HG03354 (cell line): Measurements from ENCODE around the gene MAT1A.

ENCODE experiments used
- ATAC-seq: cut with Tn5 transposase; IDR thresholded peaks from one replicate; pipeline ENCODE4 v1.9.1; 2021; ENCODE audit warnings: mild to moderate bottlenecking; ENCODE audit not compliant: unreplicated experiment, poor library complexity, severe bottlenecking

MAT1A gene

DNA sequence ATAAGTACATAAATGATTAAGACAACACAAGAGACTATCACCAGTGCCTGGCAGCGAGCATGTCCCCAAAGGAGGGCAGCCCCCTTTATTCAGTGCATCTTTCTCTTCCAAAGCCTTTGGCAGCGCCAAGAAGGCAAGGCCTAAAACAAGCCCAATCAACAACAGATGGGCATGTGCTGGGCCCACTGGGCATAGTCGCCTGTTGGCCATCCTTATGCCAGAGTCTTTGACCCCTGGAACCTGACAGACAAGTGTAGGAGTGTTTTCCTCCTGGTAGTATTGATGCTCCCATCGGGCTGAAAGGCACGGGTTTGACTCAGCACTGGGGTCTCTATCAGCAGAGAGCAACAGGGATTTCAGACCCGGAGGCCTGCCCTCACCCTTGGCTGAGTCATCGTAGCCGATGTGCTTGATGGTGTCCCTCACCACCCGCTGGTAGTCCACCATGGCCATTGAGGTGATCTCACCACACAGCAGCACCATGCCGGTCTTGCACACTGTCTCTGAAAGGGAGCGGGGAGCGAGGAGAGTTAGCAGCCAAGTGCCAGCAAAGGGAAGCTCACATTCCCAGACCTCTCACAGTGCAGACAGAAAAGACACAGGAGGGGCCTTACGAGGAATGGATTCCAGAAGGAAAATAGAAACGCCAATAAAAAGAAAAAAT lies 5.8 kb downstream of the MAT1A start:
- no peak for ATAC-seq

DNA sequence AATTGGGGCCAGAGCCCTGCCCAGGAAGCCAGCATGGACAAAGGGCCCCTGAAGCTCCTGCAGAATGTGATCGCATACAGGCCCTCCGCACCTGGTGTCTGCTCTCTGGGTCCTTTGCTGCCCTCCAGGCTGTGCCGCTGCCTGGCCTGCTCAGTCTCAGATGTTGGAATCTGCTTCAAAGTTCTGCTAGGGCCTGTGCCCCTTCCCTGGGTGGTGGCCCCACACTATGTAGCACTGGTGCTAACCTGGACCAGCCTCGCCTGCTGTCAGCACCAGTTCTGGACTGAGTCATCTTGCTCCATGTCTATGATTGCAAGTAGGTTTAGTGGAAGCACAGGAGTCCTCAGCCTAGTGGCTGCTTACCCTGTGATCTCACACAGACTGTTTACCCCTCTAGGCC lies 6.3 kb downstream of the MAT1A start:
- no peak for ATAC-seq

DNA sequence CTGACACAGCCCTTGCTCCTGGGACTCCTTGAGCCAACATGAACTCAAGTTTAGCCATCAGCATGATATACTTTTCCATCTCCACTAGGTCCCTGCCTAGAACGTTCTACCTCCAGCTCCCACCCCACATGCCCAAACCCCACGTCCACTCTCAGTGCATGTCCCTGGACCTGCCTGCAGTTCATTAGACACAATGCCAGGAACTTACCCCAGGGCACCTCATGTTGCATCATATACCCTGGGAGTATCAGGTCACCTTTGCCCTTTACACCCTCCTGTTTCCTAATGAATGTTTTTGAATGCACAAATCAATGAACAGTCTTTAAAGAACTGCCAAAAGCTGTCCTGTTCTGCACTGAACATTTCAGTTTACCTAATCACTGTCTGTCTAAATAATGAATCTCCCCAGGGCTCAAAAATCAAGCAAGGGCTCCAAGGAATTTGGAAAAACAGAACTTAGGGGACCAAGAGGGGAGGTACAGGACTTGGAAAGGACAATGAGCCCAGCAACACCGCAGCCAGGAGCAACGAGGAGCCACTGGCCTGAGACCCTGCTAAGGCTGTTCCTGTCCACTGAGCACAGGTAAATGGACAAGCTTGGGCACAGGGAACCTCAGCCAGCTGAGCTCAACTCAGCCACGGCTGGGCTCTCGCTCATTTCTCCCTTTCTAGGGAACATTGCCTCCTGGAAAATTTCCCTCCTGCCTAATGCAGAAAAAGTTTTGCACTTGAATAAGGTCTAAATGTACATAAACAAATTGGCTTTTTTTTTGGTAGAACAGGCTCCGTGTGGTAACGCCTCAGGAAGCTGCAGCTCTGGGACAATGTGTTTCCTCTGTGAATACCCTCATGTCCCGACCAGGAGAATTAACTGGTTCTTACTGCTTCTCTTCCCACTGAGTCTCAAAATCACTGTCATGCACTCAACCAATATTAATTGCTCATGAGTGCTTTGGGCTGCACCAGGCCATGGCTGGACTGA lies 7.4 kb downstream of the MAT1A start:
- no peak for ATAC-seq

DNA sequence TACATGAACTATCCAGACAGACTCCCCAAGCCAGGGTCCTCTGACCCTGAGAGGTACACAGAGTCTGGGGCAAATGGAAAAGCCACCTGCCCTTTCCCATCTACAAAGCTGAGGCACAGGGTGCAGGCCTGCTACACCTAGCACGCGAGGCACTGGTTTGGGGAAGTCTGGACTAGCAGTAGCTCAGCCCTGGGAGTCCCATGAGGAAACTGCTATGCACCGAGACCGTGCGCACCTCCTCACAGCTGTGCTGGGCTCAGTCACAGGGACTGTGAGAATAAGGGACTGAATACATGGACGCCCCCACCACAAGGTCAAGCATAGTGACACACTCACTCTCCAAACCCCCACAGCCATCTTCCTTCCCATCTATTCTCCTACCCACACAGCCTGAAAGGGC lies 8.2 kb downstream of the MAT1A start:
- ATAC-seq = peak; percentile 48

DNA sequence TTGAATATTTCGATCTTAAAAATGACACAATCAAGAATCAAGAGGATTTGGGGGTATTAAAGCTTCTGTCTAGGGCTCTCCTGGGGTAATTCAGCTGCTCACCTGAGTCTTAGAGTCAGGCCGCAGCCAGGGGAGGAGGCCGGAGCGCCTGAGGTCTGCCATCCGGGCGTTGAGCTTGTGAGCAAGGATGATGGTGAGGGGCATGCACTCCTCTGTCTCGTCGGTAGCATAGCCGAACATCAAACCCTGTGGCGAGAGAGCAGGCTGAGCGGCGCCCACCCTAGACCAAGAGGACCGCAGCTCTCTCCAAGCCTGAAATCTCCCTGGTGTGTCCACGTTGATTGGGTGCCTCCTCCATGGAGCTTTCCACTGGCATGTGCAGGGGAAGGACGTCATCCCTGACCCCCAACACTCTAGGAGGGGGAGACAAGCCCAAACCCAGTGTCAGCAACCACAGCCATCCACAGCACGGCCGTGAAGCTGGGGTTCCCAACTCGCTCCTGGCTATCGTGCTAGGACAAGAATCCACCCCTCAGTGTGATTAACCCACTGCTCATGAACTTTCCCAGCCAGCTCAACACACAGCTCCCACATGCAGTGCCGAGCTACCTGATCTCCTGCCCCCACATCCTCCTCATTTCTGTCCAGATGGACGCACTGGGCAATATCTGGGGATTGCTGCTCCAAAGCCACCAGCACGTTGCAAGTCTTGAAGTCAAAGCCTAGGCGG lies 9.2 kb downstream of the MAT1A start:
- ATAC-seq = no peak

DNA sequence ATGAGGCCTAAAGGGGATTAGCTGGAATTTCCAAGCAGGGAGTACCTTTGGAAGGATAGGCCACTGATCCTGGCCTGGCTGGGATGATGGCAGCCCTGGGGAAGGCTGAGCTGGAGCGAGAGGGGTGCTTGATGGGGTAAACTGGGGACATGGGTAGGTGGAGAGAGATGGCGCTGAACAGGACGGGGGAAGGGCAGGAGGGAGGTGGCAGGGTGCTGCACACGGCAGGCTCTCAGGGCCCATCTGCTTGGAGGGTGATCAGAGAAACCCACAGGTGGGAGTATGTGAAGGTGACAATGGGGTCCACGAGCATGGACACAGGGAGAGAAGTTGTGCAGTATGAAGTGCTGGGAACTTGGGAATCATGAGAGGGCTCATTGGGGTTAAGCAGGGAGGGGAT lies 10.3 kb downstream of the MAT1A start:
- no peak for ATAC-seq

DNA sequence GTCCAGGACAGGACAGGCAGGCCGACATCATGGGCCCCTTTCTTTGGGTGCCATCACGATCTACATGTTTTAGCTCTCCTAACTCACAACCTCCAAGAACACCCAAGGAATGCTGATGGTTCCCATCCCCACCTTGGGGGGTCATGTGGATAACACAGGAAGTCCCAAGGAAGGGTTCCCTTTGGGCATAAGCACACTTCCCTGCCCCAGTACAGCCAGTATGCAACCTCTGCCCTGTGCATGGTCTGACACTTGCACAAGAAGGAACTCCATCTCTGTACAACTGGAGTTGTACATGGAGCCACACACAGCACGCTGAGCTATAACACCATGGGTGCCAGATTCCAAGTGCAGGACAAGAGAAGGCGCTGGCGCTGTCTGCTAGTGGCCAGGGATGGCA lies 11.0 kb downstream of the MAT1A start:
- no peak for ATAC-seq

DNA sequence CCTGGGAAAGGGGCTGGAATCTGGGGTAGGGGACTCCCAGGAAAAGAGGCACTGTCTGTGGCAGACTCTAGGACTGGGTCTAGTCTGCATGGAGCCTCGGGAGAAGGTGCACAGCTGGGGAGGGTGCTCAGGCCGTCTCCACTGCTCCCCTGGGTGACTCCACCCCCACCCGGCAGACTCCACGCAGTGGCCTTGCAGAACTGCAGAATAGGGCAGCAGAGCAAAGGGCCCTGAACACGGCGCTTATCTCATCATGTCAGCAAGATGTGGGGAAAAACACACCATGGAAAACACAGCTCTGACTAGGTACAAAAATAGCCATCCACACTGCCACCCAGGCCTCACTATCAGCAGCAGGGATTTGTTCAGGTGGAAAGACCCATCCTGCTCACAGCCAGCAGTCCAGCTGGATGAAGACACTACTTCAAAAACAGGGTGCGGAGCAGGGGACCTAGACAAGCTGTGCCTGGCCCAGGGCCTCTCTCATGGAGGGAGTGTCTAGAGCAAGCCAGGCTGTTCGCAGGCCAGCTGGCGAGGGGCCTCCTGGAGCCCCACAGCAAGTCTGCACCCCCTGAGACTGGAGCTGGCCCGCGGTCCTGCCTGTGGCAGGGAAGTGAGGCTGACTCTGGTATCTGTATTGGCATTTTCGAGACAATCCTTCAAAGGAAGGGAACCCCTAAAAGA lies 11.7 kb downstream of the MAT1A start:
- ATAC-seq = no peak

DNA sequence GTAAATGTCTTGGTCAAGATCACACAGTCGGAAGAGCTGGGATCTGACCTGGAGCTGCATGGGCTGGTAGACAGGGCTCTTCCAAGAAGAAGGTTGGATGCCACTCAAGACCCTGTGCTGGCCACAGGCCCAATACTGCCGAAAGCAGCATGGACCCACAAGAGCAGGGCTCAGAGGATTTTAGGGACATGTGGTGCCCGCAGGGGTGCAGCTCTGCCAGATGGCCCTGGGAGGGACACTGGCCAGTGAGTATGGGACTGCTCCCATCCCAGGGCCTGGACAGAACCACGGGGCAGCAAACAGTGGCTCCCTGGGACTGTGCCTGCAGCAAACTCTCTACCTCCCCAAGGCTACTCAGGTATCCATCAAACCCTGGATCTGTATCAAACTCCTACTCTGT lies 12.4 kb downstream of the MAT1A start:
- ATAC-seq = no peak

DNA sequence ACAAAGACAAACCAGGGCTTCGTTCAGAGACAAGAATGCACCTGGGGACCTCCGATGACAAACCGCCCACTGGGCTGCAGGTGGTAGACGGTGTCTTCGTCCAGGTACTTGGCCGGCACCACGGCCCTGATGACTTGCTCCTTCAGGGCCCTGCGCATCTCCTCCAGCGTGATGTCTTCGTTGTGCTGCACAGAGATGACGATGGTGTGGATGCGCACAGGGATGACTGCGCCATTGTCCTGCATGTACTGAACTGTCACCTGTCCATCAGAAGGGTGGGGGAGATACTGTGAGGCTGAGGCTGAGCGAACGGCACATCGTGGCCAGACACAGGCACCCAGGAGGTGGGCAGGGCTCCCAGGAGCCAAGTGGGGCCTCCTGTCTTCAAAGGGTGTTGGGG lies 13.1 kb downstream of the MAT1A start:
- ATAC-seq = no peak

DNA sequence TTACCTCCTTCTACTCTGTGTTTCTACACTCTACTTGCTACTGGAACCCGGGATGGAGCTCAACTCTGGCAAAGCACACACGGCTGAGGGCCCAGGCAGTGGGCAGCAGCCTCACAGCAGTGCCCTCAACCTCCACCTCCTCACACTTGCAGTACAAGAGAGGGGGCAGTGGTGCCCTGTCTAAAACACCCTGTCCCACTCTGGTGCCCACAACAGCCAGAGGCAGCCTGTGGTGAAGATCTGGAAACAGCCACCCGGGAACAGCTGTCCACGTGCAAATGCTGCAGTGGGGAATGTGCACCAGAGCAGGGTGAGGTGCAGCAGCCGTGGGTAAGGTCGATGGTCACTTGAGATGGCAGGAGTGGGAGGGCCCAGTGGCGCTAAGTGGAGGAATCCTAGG lies 13.7 kb downstream of the MAT1A start:
- no peak for ATAC-seq

DNA sequence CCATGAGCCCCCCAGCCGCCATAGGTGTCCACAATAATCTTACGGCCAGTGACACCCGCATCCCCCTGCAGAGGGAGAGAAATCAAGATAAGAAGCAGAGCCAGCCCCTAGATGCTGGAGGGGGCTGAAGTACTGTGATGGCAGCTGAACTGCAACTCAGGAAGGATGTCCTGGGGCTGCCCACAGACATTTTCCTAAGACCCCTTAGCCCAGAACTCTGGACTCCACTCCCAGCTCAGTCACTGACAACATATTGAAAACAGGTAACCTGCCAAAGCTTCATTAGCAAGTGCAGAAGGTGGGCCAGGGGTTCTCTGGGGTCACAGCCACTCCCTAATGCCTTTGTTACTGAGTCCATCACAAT lies 14.3 kb downstream of the MAT1A start:
- ATAC-seq = no peak

DNA sequence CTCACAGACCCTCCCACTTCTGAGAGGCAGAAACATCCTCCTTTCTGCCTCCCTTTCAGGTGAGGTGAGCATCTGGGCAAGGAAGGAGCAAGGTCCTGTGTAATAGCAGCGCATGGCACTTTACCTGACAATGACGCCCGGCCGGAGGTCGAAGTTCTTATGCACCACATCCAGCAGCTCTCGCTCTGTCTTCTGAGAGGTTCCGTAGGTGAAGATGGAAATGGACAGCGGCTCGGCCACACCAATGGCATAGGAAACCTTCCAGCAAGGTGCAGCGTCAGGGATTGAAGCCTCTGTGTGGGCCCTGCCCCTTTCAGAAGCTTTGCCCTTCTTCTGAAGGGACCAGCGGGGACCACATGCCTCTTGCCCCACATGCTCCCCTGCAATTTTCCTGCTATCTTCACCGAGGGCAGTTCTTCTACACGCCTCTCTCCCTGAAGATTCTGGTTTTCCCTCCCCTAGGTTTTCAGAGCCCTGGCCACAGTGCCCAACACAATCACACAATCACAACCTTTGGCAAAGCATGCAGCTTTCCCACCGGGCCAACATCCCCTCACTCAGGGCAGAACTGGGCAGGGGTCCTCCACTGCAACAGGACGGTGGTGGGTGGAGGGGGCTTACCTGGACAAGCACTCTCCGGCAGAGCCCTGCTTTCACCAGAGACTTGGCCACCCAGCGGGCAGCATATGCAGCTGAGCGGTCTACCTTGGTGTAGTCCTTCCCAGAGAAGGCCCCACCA lies 14.9 kb downstream of the MAT1A start:
- no peak for ATAC-seq

DNA sequence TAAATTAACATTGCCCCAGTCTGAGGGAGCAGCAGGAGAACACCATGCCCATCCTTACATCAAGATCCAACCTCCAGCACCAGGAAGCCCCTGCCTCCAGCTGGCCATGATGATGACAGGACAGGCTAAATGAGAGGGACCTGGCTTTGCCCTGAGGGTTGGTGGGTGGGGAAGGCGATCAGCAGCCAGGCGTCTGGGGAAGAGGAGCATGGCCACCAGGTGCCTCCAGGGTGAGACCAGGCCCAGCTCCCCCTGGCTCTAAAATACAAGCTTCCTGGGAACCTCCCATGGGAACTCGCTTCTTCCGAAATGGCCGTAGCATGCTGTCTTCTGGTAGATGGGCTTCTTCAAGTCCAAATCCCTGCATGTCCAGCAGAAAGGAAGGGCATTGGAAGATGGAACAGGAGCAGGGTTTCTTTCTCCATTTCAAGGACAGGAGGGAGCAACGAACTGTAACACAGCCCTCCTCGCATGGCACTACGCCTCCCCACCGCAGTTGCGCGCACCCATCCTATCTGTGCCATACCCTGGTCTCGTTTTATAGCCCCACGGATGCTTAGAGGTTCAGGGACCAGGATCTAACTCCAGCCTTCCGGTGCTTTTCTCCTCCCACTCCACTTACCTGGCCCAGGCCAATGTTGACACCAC lies 15.8 kb downstream of the MAT1A start:
- no peak for ATAC-seq

DNA sequence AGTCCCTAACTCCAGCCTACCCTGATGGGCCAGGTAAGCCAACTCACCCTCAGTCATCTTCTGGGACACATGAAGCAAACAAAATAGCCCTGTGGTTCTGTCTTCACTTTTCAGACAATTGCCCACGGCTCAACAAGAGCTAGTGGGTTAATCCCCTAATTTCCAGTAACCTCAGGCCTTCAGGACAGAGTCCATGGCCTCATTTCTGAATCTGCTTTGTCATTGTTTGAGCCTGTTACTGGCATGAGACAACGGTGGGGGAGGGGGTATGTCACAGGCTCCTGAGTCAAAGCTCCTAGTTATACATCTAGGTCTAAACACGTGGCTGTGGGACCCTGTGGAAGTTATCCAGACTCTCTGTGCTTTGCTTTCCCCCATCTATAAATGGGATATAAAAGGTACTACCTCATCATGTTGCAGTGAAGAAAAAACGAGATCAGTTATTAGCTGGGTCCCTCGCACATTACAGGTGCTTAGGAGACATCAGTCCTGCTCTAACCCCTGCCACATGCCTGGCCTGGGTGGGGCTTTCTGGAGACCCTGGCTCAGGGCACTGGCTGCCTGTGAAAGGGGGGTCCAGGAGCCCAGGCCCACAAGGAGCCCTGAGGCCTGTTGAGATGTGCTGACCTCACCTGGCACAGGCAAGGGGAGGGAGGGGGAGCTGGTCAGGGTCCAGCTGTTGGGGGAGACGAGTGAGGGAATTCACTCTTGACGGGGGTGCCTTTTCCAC lies 16.5 kb downstream of the MAT1A start:
- ATAC-seq = no peak

DNA sequence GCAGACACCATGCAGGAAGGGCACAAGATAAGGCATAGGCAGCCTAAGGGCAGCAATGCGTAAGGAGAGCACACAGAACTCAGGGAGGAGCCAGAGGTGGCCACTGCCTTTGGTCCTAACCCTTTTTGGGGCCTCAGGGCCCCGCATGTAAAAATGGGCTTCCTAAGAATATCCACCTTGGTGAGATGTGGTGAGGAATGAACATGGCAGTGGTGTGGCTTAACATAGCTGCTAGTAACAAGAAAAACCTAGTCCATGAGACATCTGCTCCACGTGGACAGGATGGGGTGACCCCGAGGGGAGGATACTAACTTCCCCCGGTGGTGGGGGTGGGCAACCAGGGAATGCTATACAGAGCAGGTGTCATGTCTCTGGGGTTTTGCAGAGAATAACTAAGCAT lies 18.0 kb downstream of the MAT1A start:
- no peak for ATAC-seq

DNA sequence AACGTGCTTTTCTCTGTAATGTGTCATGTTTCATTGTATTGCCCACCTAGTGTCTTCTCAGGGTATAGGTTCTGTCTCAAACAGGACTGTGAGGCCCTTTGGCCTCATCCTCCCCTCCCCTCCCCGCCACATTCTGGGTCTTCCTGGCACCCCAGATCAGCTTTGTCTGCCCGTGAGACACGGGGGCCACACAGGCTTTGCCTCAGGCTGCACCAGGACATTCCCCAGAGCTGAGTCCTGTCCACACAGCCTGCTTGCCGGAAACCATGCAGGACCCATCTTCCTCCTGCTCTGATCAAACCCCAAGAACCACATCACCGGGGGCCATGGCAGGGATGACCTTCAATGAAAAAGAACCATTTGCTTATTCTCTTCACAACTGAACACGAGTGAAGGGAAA lies 18.6 kb downstream of the MAT1A start:
- ATAC-seq = no peak

DNA sequence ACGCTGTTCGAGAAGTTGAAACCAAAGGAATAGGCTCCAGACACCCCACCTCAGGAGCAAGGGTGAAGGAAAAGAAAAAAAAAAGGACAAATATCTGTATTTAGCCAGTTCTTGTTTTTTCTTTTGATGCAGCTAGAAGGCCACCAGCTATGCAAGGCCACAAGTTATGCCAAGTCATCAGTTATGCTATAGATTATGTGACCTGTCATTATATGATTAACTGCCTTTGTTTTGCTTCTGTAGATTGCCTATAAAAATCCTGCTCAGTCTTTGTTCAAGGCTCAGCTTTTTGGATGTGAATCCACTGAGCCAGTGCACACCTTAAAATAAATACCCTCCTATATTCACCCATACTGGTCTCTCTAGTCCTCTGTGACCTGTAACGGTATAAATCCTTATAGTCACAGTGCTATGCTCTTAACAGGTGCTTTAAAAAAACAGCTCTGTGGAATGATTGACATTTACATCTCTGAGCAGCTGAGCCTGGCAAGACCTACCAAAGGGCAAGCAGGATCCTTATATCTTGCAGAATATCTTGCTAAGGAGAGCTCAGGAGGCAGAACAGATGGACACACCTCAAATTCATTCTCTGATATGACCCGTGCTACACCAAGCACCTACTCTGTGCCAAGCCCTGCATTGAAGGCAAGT lies 20.4 kb downstream of the MAT1A start:
- ATAC-seq = no peak
